Measurements from ENCODE around the gene ADISSP.

The ADISSP gene

GRCh38 chr20:3755814-3756480 lies 11.6 kb downstream of the ADISSP start:
- POLR2A ChIA-PET, result interaction anchor here (0.6 kb wide), 2 partner anchors 63 to 294 kb away, joined by 3 to 4 read pairs; no protein-coding TSS in a partner anchor
- no peak for DNase-seq (ENCODE audit: low read depth, low spot score)

GRCh38 chr20:3755269-3755668 lies 12.3 kb downstream of the ADISSP start:
- POLR2A ChIA-PET, result interaction anchor here (0.6 kb wide), 1 partner anchor 293 kb away, joined by 3 read pairs; no protein-coding TSS in a partner anchor
- TF ChIP-seq CTCF (IDR thresholded peaks at IDR 0.05; ENCODE audit: insufficient read depth, low read length, missing control alignments), result no peak

More at GRCh38 chr20:3755814-3756480, 11.6 kb downstream of the ADISSP start:
- no peak for TF ChIP-seq CTCF (IDR thresholded peaks at IDR 0.05; ENCODE audit: insufficient read depth, low read length, missing control alignments)
- H3K4me3 ChIP-seq (ENCODE audit: low read depth, low read length), result no peak overlapping the region
- CTCF ChIA-PET, result interaction anchor here (1.2 to 10.7 kb wide), 7 partner anchors 8 to 62 kb away, joined by 4 to 119 read pairs (median 5); partner anchors contain the start of genes ADISSP and SPEF1

GRCh38 chr20:3754276-3754630 lies 13.3 kb downstream of the ADISSP start:
- TF ChIP-seq CTCF (IDR thresholded peaks at IDR 0.05; ENCODE audit: insufficient read depth, low read length, missing control alignments), result no peak
- ChIA-PET CTCF (interaction anchor here (0.7 to 10.7 kb wide), 14 partner anchors 6 to 191 kb away, joined by 3 to 119 read pairs (median 4); partner anchors contain the start of genes ADISSP, AP5S1 and SPEF1), POLR2A (no interaction called here)
- DNase-seq (ENCODE audit: low read depth, low spot score), result no peak
- no peak overlapping the region for H3K4me3 ChIP-seq (ENCODE audit: low read depth, low read length)

More at GRCh38 chr20:3755269-3755668, 12.3 kb downstream of the ADISSP start:
- CTCF ChIA-PET, result interaction anchor here (0.7 to 10.7 kb wide), 14 partner anchors 7 to 100 kb away, joined by 3 to 119 read pairs (median 4); partner anchors contain the start of genes ADISSP and SPEF1
- H3K4me3 ChIP-seq (ENCODE audit: low read depth, low read length), result no peak overlapping the region
- no peak for DNase-seq (ENCODE audit: low read depth, low spot score)

GRCh38 chr20:3753501-3754275 lies 13.9 kb downstream of the ADISSP start:
- DNase-seq (ENCODE audit: low read depth, low spot score), result no peak
- POLR2A ChIA-PET, result interaction anchor here (1.2 kb wide), 1 partner anchor 14 kb away, joined by 3 read pairs; no protein-coding TSS in a partner anchor
- H3K4me3 ChIP-seq (ENCODE audit: low read depth, low read length), result no peak overlapping the region
- CTCF ChIA-PET, result interaction anchor here (0.8 to 11.2 kb wide), 29 partner anchors 4 to 339 kb away, joined by 3 to 119 read pairs (median 5); partner anchors contain the start of genes ADISSP, AP5S1 and SPEF1
- TF ChIP-seq CTCF (IDR thresholded peaks at IDR 0.05; ENCODE audit: insufficient read depth, low read length, missing control alignments), result no peak

GRCh38 chr20:3753098-3753497 lies 14.5 kb downstream of the ADISSP start:
- ChIA-PET POLR2A (interaction anchor here (0.6 to 1.2 kb wide), 2 partner anchors 15 to 124 kb away, joined by 3 to 4 read pairs; no protein-coding TSS in a partner anchor), CTCF (interaction anchor here (0.9 to 11.2 kb wide), 26 partner anchors 4 to 371 kb away, joined by 3 to 119 read pairs (median 5); partner anchors contain the start of genes ADISSP and SPEF1)
- peak; percentile 16 for DNase-seq (ENCODE audit: low read depth, low spot score)
- TF ChIP-seq CTCF (IDR thresholded peaks at IDR 0.05; ENCODE audit: insufficient read depth, low read length, missing control alignments), result peak; percentile 83
- H3K4me3 ChIP-seq (ENCODE audit: low read depth, low read length), result no peak overlapping the region

Data from AG04449 (cell line).